GM12874 (cell line): Measurements from ENCODE around the gene FBXL5.

Source experiments
- CTCF ChIP-seq: IDR thresholded peaks from 2 replicates; pipeline ENCODE4 v1.5.1; 2011; ENCODE audit warnings: low read depth, mild to moderate bottlenecking, control low read depth, low read length, moderate library complexity; ENCODE audit not compliant: insufficient read depth

The FBXL5 gene, protein sequence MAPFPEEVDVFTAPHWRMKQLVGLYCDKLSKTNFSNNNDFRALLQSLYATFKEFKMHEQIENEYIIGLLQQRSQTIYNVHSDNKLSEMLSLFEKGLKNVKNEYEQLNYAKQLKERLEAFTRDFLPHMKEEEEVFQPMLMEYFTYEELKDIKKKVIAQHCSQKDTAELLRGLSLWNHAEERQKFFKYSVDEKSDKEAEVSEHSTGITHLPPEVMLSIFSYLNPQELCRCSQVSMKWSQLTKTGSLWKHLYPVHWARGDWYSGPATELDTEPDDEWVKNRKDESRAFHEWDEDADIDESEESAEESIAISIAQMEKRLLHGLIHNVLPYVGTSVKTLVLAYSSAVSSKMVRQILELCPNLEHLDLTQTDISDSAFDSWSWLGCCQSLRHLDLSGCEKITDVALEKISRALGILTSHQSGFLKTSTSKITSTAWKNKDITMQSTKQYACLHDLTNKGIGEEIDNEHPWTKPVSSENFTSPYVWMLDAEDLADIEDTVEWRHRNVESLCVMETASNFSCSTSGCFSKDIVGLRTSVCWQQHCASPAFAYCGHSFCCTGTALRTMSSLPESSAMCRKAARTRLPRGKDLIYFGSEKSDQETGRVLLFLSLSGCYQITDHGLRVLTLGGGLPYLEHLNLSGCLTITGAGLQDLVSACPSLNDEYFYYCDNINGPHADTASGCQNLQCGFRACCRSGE

GRCh38 chr4:15655223-15656037 lies at the start of gene FBXL5:
Gene FBXL5 (minus strand): TSS chr4:15655357. CDS start chr4:15655287, 70 bp downstream.
- TF ChIP-seq CTCF, result no peak

DNA sequence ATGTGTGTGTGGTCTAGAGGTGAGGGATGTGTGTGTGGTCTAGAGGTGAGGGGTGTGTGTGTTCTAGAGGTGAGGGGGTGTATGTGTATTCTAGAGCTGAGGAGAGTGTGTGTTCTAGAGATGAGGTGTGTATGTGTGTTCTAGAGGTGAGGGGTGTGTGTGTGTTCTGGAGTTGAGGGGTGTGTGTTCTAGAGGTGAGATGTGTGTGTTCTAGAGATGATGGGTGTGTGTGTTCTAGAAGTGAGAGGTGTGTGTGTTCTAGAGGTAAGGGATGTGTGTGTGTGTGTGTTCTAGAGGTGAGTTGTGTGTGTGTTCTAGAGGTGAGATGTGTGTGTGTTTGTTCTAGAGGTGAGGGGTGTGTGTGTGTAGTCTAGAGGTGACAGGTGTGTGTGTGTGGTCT lies 49.0 kb upstream of the FBXL5 start:
- no peak for TF ChIP-seq CTCF

GRCh38 chr4:15703439-15703838 lies 48.3 kb upstream of the FBXL5 start:
- TF ChIP-seq CTCF, result no peak

- TF ChIP-seq CTCF, result no peak
These were observed 47.8 kb upstream of the FBXL5 start, which contains the start of gene BST1 for GRCh38 chr4:15702941-15703403. Gene BST1 (plus strand): TSS chr4:15703065. CDS start chr4:15703145, 80 bp downstream.

DNA sequence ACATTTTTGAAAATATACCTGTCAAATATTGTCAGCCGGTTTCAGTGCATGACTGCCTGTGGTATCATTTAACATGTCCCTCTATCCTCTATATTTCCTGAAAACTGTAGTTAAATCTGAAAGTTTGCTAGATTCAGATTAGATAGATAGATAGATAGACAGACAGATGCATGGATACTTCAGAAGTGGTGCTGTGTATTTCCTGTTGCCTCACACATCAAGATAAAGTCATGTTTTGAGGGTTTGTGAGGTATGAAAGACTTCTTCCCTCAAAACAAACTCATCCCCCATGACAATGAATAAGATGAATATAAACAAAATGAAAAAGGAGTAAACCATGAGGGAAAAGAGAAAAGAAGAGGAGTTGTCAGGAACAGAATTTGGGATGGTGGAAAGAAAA lies 41.7 kb upstream of the FBXL5 start:
- no peak for TF ChIP-seq CTCF

DNA sequence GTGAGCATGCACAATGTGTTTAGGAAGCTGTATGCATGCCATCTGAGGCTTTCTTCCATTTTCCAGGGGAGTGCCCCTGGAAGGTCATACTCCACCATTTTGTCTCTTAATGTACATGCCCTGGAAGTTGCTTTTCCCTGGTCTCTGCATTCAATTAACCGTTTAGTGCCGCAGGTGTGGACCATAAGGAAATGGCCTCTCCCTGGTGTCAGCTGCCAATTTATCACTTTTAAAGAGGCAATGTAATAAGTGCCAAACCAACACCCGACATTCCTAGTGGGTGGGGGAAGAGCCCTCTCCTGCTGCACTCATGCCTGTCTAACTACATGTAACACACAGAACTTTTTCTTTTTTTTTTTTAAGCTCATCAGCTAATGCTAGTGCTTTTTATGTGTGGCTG lies 40.6 kb upstream of the FBXL5 start:
- TF ChIP-seq CTCF, result no peak

DNA sequence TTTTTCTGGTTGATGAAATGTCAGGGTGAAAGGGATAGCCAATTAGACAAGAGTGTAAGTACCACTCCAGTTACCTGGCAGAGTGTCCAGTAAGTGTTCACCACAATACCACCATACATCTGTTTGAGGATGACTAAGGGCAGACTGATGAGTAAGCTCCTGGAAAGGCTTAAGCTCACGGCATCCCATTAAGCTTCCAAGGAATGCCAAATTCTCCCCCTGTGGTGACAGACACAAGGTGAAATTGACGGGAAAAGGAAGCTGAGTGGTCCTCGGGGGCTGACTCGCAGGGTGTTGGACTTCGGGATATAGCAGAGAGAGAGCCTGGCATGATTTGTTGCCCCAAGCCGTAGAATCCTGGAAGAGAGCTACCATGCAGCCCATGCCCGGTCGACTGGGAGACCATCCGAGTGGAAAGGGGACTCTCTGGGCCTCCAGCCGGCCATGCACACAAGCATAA lies 40.1 kb upstream of the FBXL5 start:
- no peak for TF ChIP-seq CTCF
